HepG2 (cell line): Measurements from ENCODE around the gene BLVRA. TPM values are rescaled to one million over a fixed set of nuclear protein-coding genes. Genes with fewer than 3 reads are reported as not detected.
"Not testable (repeated sequence)": the region's sequence is repeated elsewhere in the genome, so short reads cannot be mapped to it uniquely, and the experiment has no call there.

Experiments used
- ATAC-seq: fragments of 200-7000 bp; cut with Tn5 transposase; 3 replicates; pipeline ENCODE4 v1.9.1; 2020; ENCODE audit warnings: mild to moderate bottlenecking, moderate library complexity
- BruUV-seq: library from RNA; stranded (reverse); fragments of 400-500 nt; replicated peaks from 2 replicates; lab custom pipeline; 2021; lab: Mats Ljungman, UMichigan
- CTCF ChIA-PET: fragments of 300-600 bp; formaldehyde crosslinking; extraction: SDS; loops from one replicate; lab custom pipeline; 2021; ENCODE audit warnings: low total read pairs, inconsistent platforms, low intra/inter-chr PET ratio; lab: Yijun Ruan, JAX
- POLR2A ChIA-PET: fragments of 350-600 bp; sonication (Branson Sonifier 250); formaldehyde crosslinking; loops from one replicate; lab custom pipeline; 2020; ENCODE audit warnings: antibody characterized with exemption, inconsistent platforms; lab: Yijun Ruan, JAX
- DNase-seq: peaks from one replicate; pipeline ENCODE4 v3.0.0-alpha.2; 2015; ENCODE audit warnings: low spot score
- FAIRE-seq: peaks from 3 replicates; lab custom pipeline; 2011; peaks lifted over from hg19 to GRCh38; lab: Jason Lieb, UNC
- H2AFZ ChIP-seq: one replicate; pipeline ENCODE4 v1.6.1; 2011; ENCODE audit warnings: low read length, inconsistent platforms
- H3K27ac ChIP-seq: fragments of 300-600 bp; 3 replicates; pipeline ENCODE4 v1.8.0; 2011; ENCODE audit warnings: mixed run types, mild to moderate bottlenecking, mixed read lengths, low read length, inconsistent platforms; ENCODE audit not compliant: insufficient read depth; ENCODE audit errors: extremely low read length
- H3K27me3 ChIP-seq, 2 experiments: fragments of 200-600 bp in 1 of 2; 2 replicates in 1 of 2; 3 replicates in 1 of 2; pipeline versions ENCODE4 v1.6.0 to v1.8.0; 2011; ENCODE audit warnings: low read length in 2 of 2, mild to moderate bottlenecking in 2 of 2, moderate library complexity in 2 of 2, inconsistent platforms in 1 of 2; ENCODE audit not compliant: insufficient read depth in 2 of 2, control insufficient read depth in 1 of 2
- H3K36me3 ChIP-seq, 2 experiments: fragments of 200-600 bp in 1 of 2; replicated peaks in 1 of 2; 2 replicates in 1 of 2; 3 replicates in 1 of 2; pipeline versions ENCODE4 v1.5.1 to v1.8.0; 2011; ENCODE audit warnings: low read length in 2 of 2, inconsistent platforms in 1 of 2; ENCODE audit not compliant: insufficient read depth in 2 of 2, control insufficient read depth in 1 of 2
- H3K4me1 ChIP-seq: 2 replicates; pipeline ENCODE4 v1.5.1; 2012; ENCODE audit warnings: low read length, inconsistent platforms; ENCODE audit not compliant: insufficient read depth
- H3K4me2 ChIP-seq: 2 replicates; pipeline ENCODE4 v1.6.0; 2011; ENCODE audit warnings: low read depth, low read length, inconsistent platforms
- H3K4me3 ChIP-seq, 3 experiments: fragments of 200-600 bp in 1 of 3; sonication (generic), shearing (Covaris generic) in 1 of 3; replicated peaks in 1 of 3; 2 replicates each; pipeline ENCODE4 v1.5.1; 2011 to 2016; ENCODE audit warnings: low read length in 3 of 3, inconsistent platforms in 2 of 3, low read depth in 2 of 3, mild to moderate bottlenecking in 2 of 3, control low read depth in 1 of 3, mixed read lengths in 1 of 3; ENCODE audit not compliant: insufficient read depth in 1 of 3
- H3K79me2 ChIP-seq: one replicate; pipeline ENCODE4 v1.6.1; 2011; ENCODE audit warnings: low read length, inconsistent platforms; ENCODE audit not compliant: insufficient read depth
- H3K9ac ChIP-seq: 2 replicates; pipeline ENCODE4 v1.6.0; 2011; ENCODE audit warnings: mild to moderate bottlenecking, low read depth, low read length, inconsistent platforms; ENCODE audit not compliant: insufficient read depth
- H3K9me3 ChIP-seq: 2 replicates; pipeline ENCODE4 v1.5.1; 2012; ENCODE audit warnings: mild to moderate bottlenecking, low read length
- H4K20me1 ChIP-seq: 2 replicates; pipeline ENCODE4 v1.6.0; 2011; ENCODE audit warnings: inconsistent platforms, mild to moderate bottlenecking, low read length, moderate library complexity; ENCODE audit not compliant: insufficient read depth
- ARNT ChIP-seq: fragments of 450-650 bp; IDR thresholded peaks from 2 replicates; pipeline ENCODE4 v1.6.1; 2017
- DNMT1 ChIP-seq: sonication (generic); formaldehyde crosslinking; IDR thresholded peaks from 2 replicates; pipeline ENCODE4 v1.5.1; 2020; ENCODE audit warnings: mild to moderate bottlenecking, missing genetic modification reagents
- EP300 ChIP-seq, 3 experiments: sonication (generic) in 1 of 3; formaldehyde crosslinking in 1 of 3; IDR thresholded peaks; 2 replicates each; pipeline versions ENCODE4 v1.5.1 to v1.6.1; 2011 to 2020; ENCODE audit warnings: low read depth in 2 of 3, low read length in 2 of 3, borderline replicate concordance in 1 of 3, improper control_type of control experiment in 1 of 3, mild to moderate bottlenecking in 1 of 3, missing genetic modification reagents in 1 of 3, moderate library complexity in 1 of 3
- HIC2 ChIP-seq: sonication (generic); formaldehyde crosslinking; IDR thresholded peaks from 2 replicates; pipeline ENCODE4 v1.9.0; 2022; ENCODE audit warnings: low read depth, missing genetic modification reagents
- ISX ChIP-seq: sonication (generic); formaldehyde crosslinking; conservative IDR thresholded peaks from 2 replicates; pipeline ENCODE4 v1.5.0; 2020; ENCODE audit warnings: missing genetic modification reagents
- KLF6 ChIP-seq: IDR thresholded peaks from 2 replicates; pipeline ENCODE4 v1.8.0; 2016; ENCODE audit warnings: missing biosample characterization, missing genetic modification reagents
- MAFK ChIP-seq, 2 experiments: IDR thresholded peaks in 1 of 2; conservative IDR thresholded peaks in 1 of 2; 2 replicates each; pipeline ENCODE4 v1.6.1; 2011; ENCODE audit warnings: improper control_type of control experiment in 2 of 2, low read length in 2 of 2
- RBAK ChIP-seq: sonication (generic); formaldehyde crosslinking; IDR thresholded peaks from 2 replicates; pipeline ENCODE4 v1.5.1; 2020; ENCODE audit warnings: mild to moderate bottlenecking, missing genetic modification reagents
- ZFY ChIP-seq: sonication (generic); formaldehyde crosslinking; IDR thresholded peaks from 2 replicates; pipeline ENCODE4 v1.4.0; 2020; ENCODE audit warnings: missing genetic modification reagents
- ZNF17 ChIP-seq: sonication (generic); formaldehyde crosslinking; IDR thresholded peaks from 2 replicates; pipeline ENCODE4 v1.5.0; 2020; ENCODE audit warnings: mild to moderate bottlenecking, missing genetic modification reagents
- ZNF329 ChIP-seq: sonication (generic); formaldehyde crosslinking; IDR thresholded peaks from 2 replicates; pipeline ENCODE4 v1.9.0; 2021; ENCODE audit warnings: low read depth, mild to moderate bottlenecking, missing genetic modification reagents
- WGBS: methylation state at CpG from one replicate; pipeline ENCODE4 v1.1.6; 2017; ENCODE audit warnings: low lambda C conversion rate; 5-methylcytosine and 5-hydroxymethylcytosine counted together
- in situ Hi-C: cut with HindIII; loops from 2 replicates; pipeline ENCODE4 v1.10.0; 2017; ENCODE audit warnings: low pct_unique_long_range_greater_than_20kb; ENCODE audit not compliant: extremely low pct_ligation_motif_present
- intact Hi-C: fragments of 100-400 bp; cut with micrococcal nuclease; formaldehyde crosslinking; loops from one replicate; pipeline ENCODE4 v1.10.0; 2022; ENCODE audit not compliant: unreplicated experiment
- polyA plus RNA-seq, 8 experiments: library from polyadenylated mRNA; depleted of rRNA in 3 of 8; stranded (reverse) in 7 of 8; unstranded in 1 of 8; fragments of >200 nt; fragmentation: Illumina TruSeq in 4 of 8; extraction: Trizol in 4 of 8; gene quantifications; 2 replicates each; pipeline versions ENCODE4 v1.2.1 to v1.2.3, GENCODE V29; 2011 to 2016; ENCODE audit warnings: low read depth in 4 of 8, missing spikeins in 1 of 8, mixed read lengths in 1 of 8; ENCODE audit not compliant: insufficient read depth in 1 of 8
- total RNA-seq, 5 experiments: library from RNA; depleted of rRNA; stranded (reverse); fragments of >200 nt; fragmentation: Illumina TruSeq; extraction: Trizol; gene quantifications; 2 replicates each; pipeline ENCODE4 v1.2.3, GENCODE V29; 2016; ENCODE audit warnings: low read depth in 1 of 5
- TF ChIP-seq, protein P1 (sequence below): sonication (generic); formaldehyde crosslinking; IDR thresholded peaks from 2 replicates; pipeline ENCODE4 v1.5.1; 2020; ENCODE audit warnings: missing genetic modification reagents, mild to moderate bottlenecking, borderline replicate concordance

The BLVRA gene
- total and polyA plus RNA-seq, 2 of the 13 experiments (the other 11 are each of a cell fraction or from before 2014, with no cell fraction given): 39.2 to 64.2 TPM

- Histone ChIP-seq H3K4me1 (peaks cover 30% of the 10 kb centered on the region), H3K4me2 (peak overlapping the region; percentile 53), H3K4me3 (peak overlapping the region in 1 of 3 experiments; percentile 10; a peak in 1 of 6 replicates)
- H3K36me3 ChIP-seq, H4K20me1 ChIP-seq, DNase-seq, FAIRE-seq, BruUV-seq, H3K79me2 ChIP-seq, in situ Hi-C loops, H2AFZ ChIP-seq, ATAC-seq, H3K27me3 ChIP-seq, H3K9ac ChIP-seq, CTCF ChIA-PET, intact Hi-C loops, H3K27ac ChIP-seq, H3K9me3 ChIP-seq: not testable (repeated sequence)
- POLR2A ChIA-PET: interaction anchor here (1.1 kb wide), 1 partner anchor 23 kb away, joined by 3 read pairs; the partner anchor contains the start of gene BLVRA
- 59% methylated on average over 18 of the region's 18 CpGs for WGBS
- peak in 1 of 2 experiments; percentile 9; a peak in 1 of 4 replicates for TF ChIP-seq MAFK (conservative IDR thresholded peaks at IDR 0.05 in 1 of 2, IDR thresholded peaks at IDR 0.05 in 1 of 2; ENCODE audit: low read length in 2 of 2)
Measured at GRCh38 chr7:43734575-43735332, 23.7 kb upstream of the BLVRA start.

DNA sequence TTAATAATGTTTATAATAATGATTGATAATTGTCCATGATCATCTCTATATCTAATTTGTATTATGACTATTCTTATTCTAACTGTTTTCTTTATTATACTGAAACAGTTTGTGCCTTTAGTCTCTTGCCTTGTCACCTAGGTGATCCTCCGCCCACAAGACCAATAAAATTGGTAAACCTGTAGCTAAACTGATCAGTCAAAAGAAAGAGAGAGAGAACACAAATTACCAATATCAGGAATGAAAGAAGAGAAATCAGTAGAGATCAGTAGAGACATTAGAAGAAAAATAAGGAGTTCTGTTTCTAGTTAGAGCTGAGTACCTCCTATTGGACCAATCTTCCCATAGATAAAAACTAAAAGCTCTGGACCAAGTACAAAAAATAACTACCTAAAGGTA, 23.1 kb upstream of the BLVRA start:
- H2AFZ ChIP-seq: no peak overlapping the region
- no TSS peak for BruUV-seq
- 92% methylated on average over 1 of the region's 1 CpG for WGBS
- H3K36me3 ChIP-seq: no peaks in the 10 kb centered on the region
- H3K79me2 ChIP-seq: no peaks in the 10 kb centered on the region
- ATAC-seq (no peak), FAIRE-seq (no peak), DNase-seq (no peak)
- no peak overlapping the region for H3K4me2 ChIP-seq
- ChIA-PET POLR2A (interaction anchor here (1.0 kb wide), 1 partner anchor 23 kb away, joined by 6 read pairs; the partner anchor contains the start of gene BLVRA), CTCF (no interaction called here)
- H3K9ac ChIP-seq: no peak overlapping the region
- TF ChIP-seq ZNF17 (CRISPR knock-in tag) (no peak), ZFY (CRISPR knock-in tag) (no peak), ZNF329 (CRISPR knock-in tag) (no peak), ARNT (no peak), DNMT1 (CRISPR knock-in tag) (no peak), KLF6 (CRISPR knock-in tag) (no peak), EP300 (IDR thresholded peaks at IDR 0.05; ENCODE audit: low read depth in 2 of 2, low read length in 2 of 2) (no peak), EP300 (CRISPR knock-in tag; IDR thresholded peaks at IDR 0.05; ENCODE audit: borderline replicate concordance) (no peak), HIC2 (CRISPR knock-in tag) (no peak), RBAK (CRISPR knock-in tag) (no peak), ISX (CRISPR knock-in tag) (no peak)
- TF ChIP-seq, protein P1, sequence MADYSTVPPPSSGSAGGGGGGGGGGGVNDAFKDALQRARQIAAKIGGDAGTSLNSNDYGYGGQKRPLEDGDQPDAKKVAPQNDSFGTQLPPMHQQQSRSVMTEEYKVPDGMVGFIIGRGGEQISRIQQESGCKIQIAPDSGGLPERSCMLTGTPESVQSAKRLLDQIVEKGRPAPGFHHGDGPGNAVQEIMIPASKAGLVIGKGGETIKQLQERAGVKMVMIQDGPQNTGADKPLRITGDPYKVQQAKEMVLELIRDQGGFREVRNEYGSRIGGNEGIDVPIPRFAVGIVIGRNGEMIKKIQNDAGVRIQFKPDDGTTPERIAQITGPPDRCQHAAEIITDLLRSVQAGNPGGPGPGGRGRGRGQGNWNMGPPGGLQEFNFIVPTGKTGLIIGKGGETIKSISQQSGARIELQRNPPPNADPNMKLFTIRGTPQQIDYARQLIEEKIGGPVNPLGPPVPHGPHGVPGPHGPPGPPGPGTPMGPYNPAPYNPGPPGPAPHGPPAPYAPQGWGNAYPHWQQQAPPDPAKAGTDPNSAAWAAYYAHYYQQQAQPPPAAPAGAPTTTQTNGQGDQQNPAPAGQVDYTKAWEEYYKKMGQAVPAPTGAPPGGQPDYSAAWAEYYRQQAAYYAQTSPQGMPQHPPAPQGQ (CRISPR knock-in tag): no peak
- in situ Hi-C loops: no loop called here
- peaks cover 28% of the 10 kb centered on the region for H3K4me1 ChIP-seq
- intact Hi-C loops: no loop called here
- no peaks in the 10 kb centered on the region for H3K27me3 ChIP-seq
- no peak overlapping the region for H3K4me3 ChIP-seq
- H4K20me1 ChIP-seq: no peaks in the 10 kb centered on the region
- H3K9me3 ChIP-seq: no peaks in the 10 kb centered on the region
- H3K27ac ChIP-seq: no peak overlapping the region
